Smooth muscle cell (in vitro differentiated cells): Measurements from ENCODE around the gene GRIPAP1. TPM values are rescaled to one million over a fixed set of nuclear protein-coding genes. Genes with fewer than 3 reads are reported as not detected.

ENCODE experiments used
- DNase-seq: peaks from one replicate; lab custom pipeline; 2025; ENCODE audit not compliant: unreplicated experiment; lab: John Stamatoyannopoulos, UW
- H2AFZ ChIP-seq: fragments of 200-600 bp; sonication (generic); 2 replicates; pipeline ENCODE4 v1.6.0; 2016; ENCODE audit warnings: antibody characterized with exemption, low read depth, mild to moderate bottlenecking
- H3F3A ChIP-seq: fragments of 200-600 bp; sonication (generic); 2 replicates; pipeline ENCODE4 v1.6.0; 2017; ENCODE audit warnings: antibody characterized with exemption, low read depth
- H3K27ac ChIP-seq: fragments of 200-600 bp; sonication (generic); 2 replicates; pipeline ENCODE4 v1.5.1; 2016; ENCODE audit warnings: low read depth, mild to moderate bottlenecking
- H3K27me3 ChIP-seq: fragments of 200-600 bp; sonication (generic); 2 replicates; pipeline ENCODE4 v1.6.1; 2016; ENCODE audit warnings: low read depth, mild to moderate bottlenecking
- H3K36me3 ChIP-seq: fragments of 200-600 bp; sonication (generic); 2 replicates; pipeline ENCODE4 v1.5.1; 2016; ENCODE audit warnings: low read depth
- H3K4me1 ChIP-seq: fragments of 200-600 bp; sonication (generic); 2 replicates; pipeline ENCODE4 v1.5.1; 2016; ENCODE audit warnings: low read depth
- H3K4me2 ChIP-seq: fragments of 200-600 bp; sonication (generic); 2 replicates; pipeline ENCODE4 v1.6.0; 2016; ENCODE audit warnings: mild to moderate bottlenecking
- H3K4me3 ChIP-seq: fragments of 200-600 bp; sonication (generic); 2 replicates; pipeline ENCODE4 v1.5.1; 2016; ENCODE audit warnings: mild to moderate bottlenecking
- H3K79me2 ChIP-seq: fragments of 200-600 bp; sonication (generic); 2 replicates; pipeline ENCODE4 v1.6.0; 2016; ENCODE audit warnings: low read depth, mild to moderate bottlenecking
- H3K9ac ChIP-seq: fragments of 200-600 bp; sonication (generic); 2 replicates; pipeline ENCODE4 v1.6.0; 2016; ENCODE audit warnings: low read depth
- H3K9me3 ChIP-seq: fragments of 200-600 bp; sonication (generic); replicated peaks from 2 replicates; pipeline ENCODE4 v1.5.1; 2016; ENCODE audit warnings: low read depth
- H4K20me1 ChIP-seq: fragments of 200-600 bp; sonication (generic); 2 replicates; pipeline ENCODE4 v1.6.0; 2016; ENCODE audit warnings: low read depth
- WGBS: methylation state at CpG from one replicate; pipeline ENCODE4 v1.1.7; 2016; ENCODE audit warnings: low lambda C conversion rate; 5-methylcytosine and 5-hydroxymethylcytosine counted together
- polyA plus RNA-seq: library from polyadenylated mRNA; unstranded; fragments of >200 nt; fragmentation: Nextera tagmentation; extraction: Ambion mirVana; gene quantifications from 2 replicates; pipeline ENCODE4 v1.2.1, GENCODE V29; 2016
- total RNA-seq: library from RNA; depleted of rRNA; stranded (reverse); fragments of >200 nt; gene quantifications from 2 replicates; pipeline ENCODE4 v1.2.3, GENCODE V29; 2014
- TF ChIP-seq, protein P1 (sequence below): fragments of 200-600 bp; sonication (generic); IDR thresholded peaks from 2 replicates; pipeline ENCODE4 v1.5.1; 2017; ENCODE audit warnings: borderline replicate concordance, mild to moderate bottlenecking, antibody characterized with exemption; ENCODE audit not compliant: insufficient read depth, poor library complexity, severe bottlenecking

Gene GRIPAP1
- total and polyA plus RNA-seq, 2 experiments from 2014 or later: 10.0 to 14.9 TPM

DNA sequence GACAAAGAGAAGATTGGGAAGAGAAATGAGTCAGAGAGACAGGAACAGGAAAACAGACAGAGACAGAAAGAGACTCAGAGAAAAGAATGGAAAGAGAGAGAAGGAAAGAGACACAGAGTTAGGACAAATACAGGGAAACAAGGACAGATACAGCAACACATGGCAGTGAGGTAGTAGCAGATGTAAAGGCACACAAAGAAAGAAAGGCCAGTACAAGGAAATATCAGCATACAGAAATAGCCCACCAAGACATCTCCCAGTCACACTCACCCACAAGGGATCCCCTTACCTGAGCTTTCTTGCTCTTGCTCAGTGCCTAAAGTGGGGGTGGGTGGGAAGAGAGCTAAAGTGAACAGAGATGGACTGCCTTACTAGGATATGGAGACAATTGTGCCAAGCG lies 4.2 kb downstream of the GRIPAP1 start:
- no peak for DNase-seq
- no peaks in the 10 kb centered on the region for H3K27me3 ChIP-seq
- H3K4me3 ChIP-seq: no peak overlapping the region
- H3K9ac ChIP-seq: no peak overlapping the region
- H3K36me3 ChIP-seq: peaks cover 3% of the 10 kb centered on the region
- H3F3A ChIP-seq: no peaks in the 10 kb centered on the region
- H3K4me1 ChIP-seq: no peaks in the 10 kb centered on the region
- H2AFZ ChIP-seq: no peak overlapping the region
- H3K9me3 ChIP-seq: no peaks in the 10 kb centered on the region
- no peak overlapping the region for H3K27ac ChIP-seq
- 53% methylated on average over 1 of the region's 1 CpG for WGBS
- H4K20me1 ChIP-seq: peaks cover 10% of the 10 kb centered on the region
- H3K4me2 ChIP-seq: no peak overlapping the region
- peaks cover 14% of the 10 kb centered on the region for H3K79me2 ChIP-seq
- TF ChIP-seq, protein P1, sequence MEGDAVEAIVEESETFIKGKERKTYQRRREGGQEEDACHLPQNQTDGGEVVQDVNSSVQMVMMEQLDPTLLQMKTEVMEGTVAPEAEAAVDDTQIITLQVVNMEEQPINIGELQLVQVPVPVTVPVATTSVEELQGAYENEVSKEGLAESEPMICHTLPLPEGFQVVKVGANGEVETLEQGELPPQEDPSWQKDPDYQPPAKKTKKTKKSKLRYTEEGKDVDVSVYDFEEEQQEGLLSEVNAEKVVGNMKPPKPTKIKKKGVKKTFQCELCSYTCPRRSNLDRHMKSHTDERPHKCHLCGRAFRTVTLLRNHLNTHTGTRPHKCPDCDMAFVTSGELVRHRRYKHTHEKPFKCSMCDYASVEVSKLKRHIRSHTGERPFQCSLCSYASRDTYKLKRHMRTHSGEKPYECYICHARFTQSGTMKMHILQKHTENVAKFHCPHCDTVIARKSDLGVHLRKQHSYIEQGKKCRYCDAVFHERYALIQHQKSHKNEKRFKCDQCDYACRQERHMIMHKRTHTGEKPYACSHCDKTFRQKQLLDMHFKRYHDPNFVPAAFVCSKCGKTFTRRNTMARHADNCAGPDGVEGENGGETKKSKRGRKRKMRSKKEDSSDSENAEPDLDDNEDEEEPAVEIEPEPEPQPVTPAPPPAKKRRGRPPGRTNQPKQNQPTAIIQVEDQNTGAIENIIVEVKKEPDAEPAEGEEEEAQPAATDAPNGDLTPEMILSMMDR: no peak

DNA sequence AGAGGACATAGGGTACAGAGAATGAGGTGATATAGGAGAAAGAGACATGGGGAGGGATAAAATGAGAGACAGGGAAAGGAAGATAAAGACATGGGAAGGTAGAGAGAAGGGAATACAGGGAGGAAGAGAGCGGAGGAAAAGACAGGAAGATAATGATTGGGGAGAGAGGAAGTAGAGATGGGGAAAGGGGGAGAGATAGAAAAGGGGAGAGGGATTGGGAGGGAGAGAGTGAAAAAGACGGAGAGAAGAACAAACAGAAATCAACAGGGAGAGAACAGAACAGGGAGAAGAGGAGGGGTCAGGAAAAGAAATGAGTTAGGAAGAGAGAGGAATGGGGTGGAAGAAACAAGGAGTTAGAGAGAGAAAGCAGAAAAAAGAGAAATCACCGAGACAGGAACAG lies 4.6 kb downstream of the GRIPAP1 start:
- TF ChIP-seq, protein P1: no peak
- peaks cover 3% of the 10 kb centered on the region for H3K36me3 ChIP-seq
- peaks cover 10% of the 10 kb centered on the region for H4K20me1 ChIP-seq
- H3K79me2 ChIP-seq: peaks cover 14% of the 10 kb centered on the region
- DNase-seq: no peak
- no peak overlapping the region for H3K27ac ChIP-seq
- H3F3A ChIP-seq: no peaks in the 10 kb centered on the region
- H3K4me1 ChIP-seq: no peaks in the 10 kb centered on the region
- no peaks in the 10 kb centered on the region for H3K27me3 ChIP-seq
- H3K9ac ChIP-seq: no peak overlapping the region
- no peak overlapping the region for H2AFZ ChIP-seq
- 68% methylated on average over 3 of the region's 3 CpGs for WGBS
- no peak overlapping the region for H3K4me2 ChIP-seq
- no peak overlapping the region for H3K4me3 ChIP-seq
- no peaks in the 10 kb centered on the region for H3K9me3 ChIP-seq

DNA sequence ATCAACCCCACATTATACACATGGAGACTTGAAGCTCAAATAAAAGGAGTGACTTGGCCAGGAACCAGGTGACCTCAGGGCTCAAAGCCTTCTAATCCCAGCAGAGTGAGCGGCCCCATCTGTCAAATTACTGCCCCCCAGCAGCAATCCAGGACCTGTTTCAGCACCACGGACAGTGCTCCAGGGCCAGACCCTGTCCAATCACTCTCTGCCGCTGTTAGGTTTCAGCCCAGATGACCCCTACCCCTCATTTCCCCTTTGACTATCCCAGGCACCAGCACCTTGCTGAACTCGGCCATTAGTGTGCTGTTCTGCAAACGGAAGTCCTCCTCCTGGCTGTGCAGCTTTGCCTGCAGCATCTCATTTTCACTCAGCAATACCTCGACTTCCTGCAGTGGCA lies 5.1 kb downstream of the GRIPAP1 start:
- DNase-seq: no peak
- no peak overlapping the region for H3K9ac ChIP-seq
- no peaks in the 10 kb centered on the region for H3K4me1 ChIP-seq
- WGBS: 64% methylated on average over 6 of the region's 6 CpGs
- H3K4me2 ChIP-seq: no peak overlapping the region
- H3F3A ChIP-seq: no peaks in the 10 kb centered on the region
- no peak overlapping the region for H2AFZ ChIP-seq
- H3K9me3 ChIP-seq: no peaks in the 10 kb centered on the region
- peaks cover 3% of the 10 kb centered on the region for H3K36me3 ChIP-seq
- no peaks in the 10 kb centered on the region for H3K27me3 ChIP-seq
- TF ChIP-seq, protein P1: no peak
- no peak overlapping the region for H3K4me3 ChIP-seq
- no peak overlapping the region for H3K27ac ChIP-seq
- H3K79me2 ChIP-seq: peaks cover 14% of the 10 kb centered on the region
- H4K20me1 ChIP-seq: peaks cover 10% of the 10 kb centered on the region

DNA sequence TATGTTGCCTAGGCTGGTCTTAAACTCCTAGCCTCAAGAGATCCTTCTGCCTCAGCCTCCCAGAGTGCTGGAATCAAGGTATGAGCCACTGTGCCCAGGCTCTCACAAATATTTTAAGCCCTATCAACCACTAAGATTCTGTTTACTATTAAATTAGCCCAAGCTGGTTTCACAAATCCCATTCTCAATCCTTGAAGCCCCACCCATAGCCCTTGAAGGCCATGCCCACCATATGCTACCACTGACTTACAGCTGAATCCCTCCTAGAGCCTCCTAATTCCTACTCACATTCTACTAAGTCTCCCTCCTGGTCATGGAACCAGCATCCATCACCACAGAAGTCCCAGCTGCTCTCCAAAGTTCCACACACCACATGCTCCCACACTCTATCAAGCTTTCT lies 9.7 kb downstream of the GRIPAP1 start:
- no peaks in the 10 kb centered on the region for H3K27me3 ChIP-seq
- no peak overlapping the region for H3K4me2 ChIP-seq
- TF ChIP-seq, protein P1: no peak
- H3K27ac ChIP-seq: no peak overlapping the region
- no peak for DNase-seq
- H3K79me2 ChIP-seq: no peaks in the 10 kb centered on the region
- no peak overlapping the region for H2AFZ ChIP-seq
- no peaks in the 10 kb centered on the region for H3K36me3 ChIP-seq
- H3F3A ChIP-seq: no peaks in the 10 kb centered on the region
- H3K9ac ChIP-seq: no peak overlapping the region
- H4K20me1 ChIP-seq: peaks cover 10% of the 10 kb centered on the region
- H3K4me1 ChIP-seq: no peaks in the 10 kb centered on the region
- H3K9me3 ChIP-seq: no peaks in the 10 kb centered on the region
- no peak overlapping the region for H3K4me3 ChIP-seq
